H9 (cell line): ENCODE measurements around the gene ITPKB. TPM values are rescaled to one million over a fixed set of nuclear protein-coding genes. Genes with fewer than 3 reads are reported as not detected.

Source experiments
- DNase-seq: peaks from one replicate; pipeline ENCODE4 v3.0.0-alpha.2; 2017
- H2AFZ ChIP-seq: one replicate; pipeline ENCODE4 v1.6.1; 2013; ENCODE audit warnings: mild to moderate bottlenecking, low read length, control low read depth, moderate library complexity
- H2AK5ac ChIP-seq: 2 replicates; pipeline ENCODE4 v1.6.1; 2013; ENCODE audit warnings: low read length, control low read depth, mixed read lengths; ENCODE audit not compliant: insufficient read length
- H2BK120ac ChIP-seq: one replicate; pipeline ENCODE4 v1.6.1; 2013; ENCODE audit warnings: low read depth, mild to moderate bottlenecking, low read length, control low read depth, inconsistent platforms; ENCODE audit not compliant: poor library complexity, severe bottlenecking
- H2BK12ac ChIP-seq: 2 replicates; pipeline ENCODE4 v1.6.1; 2013; ENCODE audit warnings: low read length, control low read depth, mixed read lengths, low read depth; ENCODE audit not compliant: insufficient read length
- H2BK15ac ChIP-seq: 2 replicates; pipeline ENCODE4 v1.6.1; 2013; ENCODE audit warnings: low read depth, low read length, control low read depth
- H2BK20ac ChIP-seq: one replicate; pipeline ENCODE4 v1.6.1; 2013; ENCODE audit warnings: low read depth, mild to moderate bottlenecking, low read length, control low read depth, inconsistent platforms; ENCODE audit not compliant: poor library complexity, severe bottlenecking
- H2BK5ac ChIP-seq: 2 replicates; pipeline ENCODE4 v1.6.1; 2013; ENCODE audit warnings: low read length, control low read depth, mixed read lengths; ENCODE audit not compliant: insufficient read length
- H3K14ac ChIP-seq: 2 replicates; pipeline ENCODE4 v1.6.1; 2013; ENCODE audit warnings: low read length, control low read depth; ENCODE audit not compliant: insufficient read depth
- H3K18ac ChIP-seq: 2 replicates; pipeline ENCODE4 v1.6.1; 2013; ENCODE audit warnings: low read depth, mild to moderate bottlenecking, mixed read lengths, low read length, control low read depth; ENCODE audit not compliant: insufficient read length
- H3K23ac ChIP-seq: 2 replicates; pipeline ENCODE4 v1.6.1; 2013; ENCODE audit warnings: low read length, control low read depth, mixed read lengths, low read depth; ENCODE audit not compliant: insufficient read length
- H3K23me2 ChIP-seq: 2 replicates; pipeline ENCODE4 v1.6.1; 2013; ENCODE audit warnings: low read depth, mild to moderate bottlenecking, mixed read lengths, low read length, control low read depth; ENCODE audit not compliant: insufficient read length, poor library complexity, severe bottlenecking
- H3K27ac ChIP-seq: 2 replicates; pipeline ENCODE4 v1.5.1; 2013; ENCODE audit warnings: low read length, control low read depth, mixed read lengths, low read depth; ENCODE audit not compliant: insufficient read length
- H3K27me3 ChIP-seq: 2 replicates; pipeline ENCODE4 v1.6.1; 2013; ENCODE audit warnings: low read length, control low read depth, inconsistent platforms; ENCODE audit not compliant: insufficient read depth
- H3K4ac ChIP-seq: 2 replicates; pipeline ENCODE4 v1.6.1; 2013; ENCODE audit warnings: low read depth, mild to moderate bottlenecking, control low read depth, inconsistent platforms, low read length, moderate library complexity
- H3K4me1 ChIP-seq: 2 replicates; pipeline ENCODE4 v1.6.1; 2013; ENCODE audit warnings: low read length, control low read depth, inconsistent platforms; ENCODE audit not compliant: insufficient read depth
- H3K4me2 ChIP-seq: 2 replicates; pipeline ENCODE4 v1.6.1; 2013; ENCODE audit warnings: low read length, control low read depth, mixed read lengths; ENCODE audit not compliant: insufficient read length, insufficient read depth
- H3K56ac ChIP-seq: 2 replicates; pipeline ENCODE4 v1.6.1; 2013; ENCODE audit warnings: low read depth, mild to moderate bottlenecking, mixed read lengths, low read length, control low read depth; ENCODE audit not compliant: insufficient read length
- H3K79me1 ChIP-seq: 2 replicates; pipeline ENCODE4 v1.6.1; 2013; ENCODE audit warnings: low read depth, mild to moderate bottlenecking, moderate library complexity, low read length, control low read depth, inconsistent platforms; ENCODE audit not compliant: insufficient read depth, poor library complexity, severe bottlenecking
- H3K79me2 ChIP-seq: 2 replicates; pipeline ENCODE4 v1.6.1; 2013; ENCODE audit warnings: low read length, control low read depth, inconsistent platforms; ENCODE audit not compliant: insufficient read depth
- H3K9ac ChIP-seq: 2 replicates; pipeline ENCODE4 v1.6.1; 2013; ENCODE audit warnings: low read length, control low read depth, mixed read lengths; ENCODE audit not compliant: insufficient read length; ENCODE audit errors: extremely low read depth
- H3K9me3 ChIP-seq: one replicate; pipeline ENCODE4 v1.6.1; 2013; ENCODE audit warnings: low read depth, low read length, inconsistent platforms; ENCODE audit not compliant: control insufficient read depth
- H3T11ph ChIP-seq: one replicate; pipeline ENCODE4 v1.6.1; 2013; ENCODE audit warnings: mild to moderate bottlenecking, low read length, control low read depth, inconsistent platforms
- H4K20me1 ChIP-seq: one replicate; pipeline ENCODE4 v1.6.1; 2013; ENCODE audit not compliant: control insufficient read depth, insufficient read length, insufficient read depth
- H4K5ac ChIP-seq: 2 replicates; pipeline ENCODE4 v1.6.1; 2013; ENCODE audit warnings: low read depth, mild to moderate bottlenecking, mixed read lengths, low read length, control low read depth; ENCODE audit not compliant: insufficient read length
- H4K8ac ChIP-seq: replicated peaks from 2 replicates; pipeline ENCODE4 v1.6.1; 2013; ENCODE audit warnings: low read length, control low read depth, mixed read lengths, low read depth; ENCODE audit not compliant: insufficient read length
- H4K91ac ChIP-seq: 2 replicates; pipeline ENCODE4 v1.6.1; 2013; ENCODE audit warnings: low read depth, mild to moderate bottlenecking, moderate library complexity, mixed read lengths, low read length, control low read depth; ENCODE audit not compliant: insufficient read length
- H3K27ac Mint-ChIP-seq, 3 experiments: 2 replicates in 2 of 3; 3 replicates in 1 of 3; pipeline ENCODE4 v1.8.0; 2020 to 2021; ENCODE audit warnings: mixed read lengths in 3 of 3, mild to moderate bottlenecking in 1 of 3, moderate library complexity in 1 of 3
- H3K27me3 Mint-ChIP-seq: 2 replicates; pipeline ENCODE4 v1.8.0; 2021; ENCODE audit warnings: low read depth, mild to moderate bottlenecking, moderate library complexity, mixed read lengths
- H3K36me3 Mint-ChIP-seq, 3 experiments: 2 replicates in 2 of 3; 3 replicates in 1 of 3; pipeline ENCODE4 v1.8.0; 2020 to 2021; ENCODE audit warnings: low read depth in 3 of 3, mixed read lengths in 3 of 3; ENCODE audit not compliant: insufficient read depth in 1 of 3
- H3K4me1 Mint-ChIP-seq, 2 experiments: 2 replicates each; pipeline ENCODE4 v1.8.0; 2020; ENCODE audit warnings: mixed read lengths in 2 of 2
- H3K4me3 Mint-ChIP-seq, 2 experiments: 2 replicates in 1 of 2; 3 replicates in 1 of 2; pipeline ENCODE4 v1.8.0; 2020 to 2021; ENCODE audit warnings: mild to moderate bottlenecking in 2 of 2, mixed read lengths in 2 of 2, moderate library complexity in 1 of 2
- H3K9me3 Mint-ChIP-seq, 2 experiments: 2 replicates in 1 of 2; 3 replicates in 1 of 2; pipeline ENCODE4 v1.8.0; 2020; ENCODE audit warnings: mild to moderate bottlenecking in 2 of 2, mixed read lengths in 2 of 2, moderate library complexity in 1 of 2
- total RNA-seq: library from RNA; stranded (reverse); gene quantifications from 2 replicates; pipeline ENCODE4 v1.2.1, GENCODE V29; 2021
- TF ChIP-seq, protein P1 (sequence below): fragments of 200-600 bp; sonication (generic); conservative IDR thresholded peaks from 3 replicates; pipeline ENCODE4 v1.8.0; 2021; ENCODE audit warnings: antibody characterized with exemption, mild to moderate bottlenecking

The ITPKB gene
- total RNA-seq, 1 experiment from 2014 or later = 3.8 TPM

DNA sequence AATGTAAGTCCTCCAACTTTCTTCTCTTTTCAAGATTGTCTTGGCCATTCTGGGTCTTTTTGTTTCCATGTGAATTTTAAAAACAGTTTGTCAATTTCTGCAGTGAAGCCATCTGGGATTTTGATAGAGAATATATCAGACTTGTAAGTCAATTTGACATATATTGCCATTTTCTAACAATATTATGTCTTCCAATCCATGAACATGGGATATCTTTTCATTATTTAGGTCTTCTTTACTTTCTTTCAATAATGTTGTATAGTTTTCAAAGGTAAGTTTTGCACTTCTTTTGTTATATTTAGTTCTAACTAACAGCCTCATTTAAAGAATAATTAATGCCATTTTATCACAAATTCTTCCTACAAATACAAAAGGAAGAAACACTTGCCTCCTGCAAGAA is 117.1 kb downstream of the ITPKB start:
- Histone ChIP-seq H3K18ac (no peak overlapping the region), H2BK5ac (no peak overlapping the region), H3K9ac (no peak overlapping the region), H3K4me1 (no peaks in the 10 kb centered on the region), H2BK15ac (no peak overlapping the region), H3K4ac (no peak overlapping the region), H4K8ac (no peak overlapping the region), H3T11ph (no peak overlapping the region), H3K14ac (no peak overlapping the region), H3K23me2 (no peaks in the 10 kb centered on the region), H4K20me1 (no peaks in the 10 kb centered on the region), H2BK12ac (no peak overlapping the region), H4K5ac (no peak overlapping the region), H2AK5ac (no peak overlapping the region), H2BK120ac (no peak overlapping the region), H2BK20ac (no peak overlapping the region), H2AFZ (no peak overlapping the region), H3K79me2 (no peaks in the 10 kb centered on the region), H4K91ac (no peak overlapping the region), H3K27me3 (peaks cover 3% of the 10 kb centered on the region; the same call in 1 of the 2 replicates), H3K56ac (no peak overlapping the region), H3K9me3 (no peaks in the 10 kb centered on the region), H3K79me1 (no peaks in the 10 kb centered on the region), H3K4me2 (no peak overlapping the region), H3K27ac (no peak overlapping the region), H3K23ac (no peak overlapping the region)
- H3K4me1 Mint-ChIP-seq = no peaks in the 10 kb centered on the region
- H3K4me3 Mint-ChIP-seq = no peak overlapping the region
- TF ChIP-seq, protein P1, sequence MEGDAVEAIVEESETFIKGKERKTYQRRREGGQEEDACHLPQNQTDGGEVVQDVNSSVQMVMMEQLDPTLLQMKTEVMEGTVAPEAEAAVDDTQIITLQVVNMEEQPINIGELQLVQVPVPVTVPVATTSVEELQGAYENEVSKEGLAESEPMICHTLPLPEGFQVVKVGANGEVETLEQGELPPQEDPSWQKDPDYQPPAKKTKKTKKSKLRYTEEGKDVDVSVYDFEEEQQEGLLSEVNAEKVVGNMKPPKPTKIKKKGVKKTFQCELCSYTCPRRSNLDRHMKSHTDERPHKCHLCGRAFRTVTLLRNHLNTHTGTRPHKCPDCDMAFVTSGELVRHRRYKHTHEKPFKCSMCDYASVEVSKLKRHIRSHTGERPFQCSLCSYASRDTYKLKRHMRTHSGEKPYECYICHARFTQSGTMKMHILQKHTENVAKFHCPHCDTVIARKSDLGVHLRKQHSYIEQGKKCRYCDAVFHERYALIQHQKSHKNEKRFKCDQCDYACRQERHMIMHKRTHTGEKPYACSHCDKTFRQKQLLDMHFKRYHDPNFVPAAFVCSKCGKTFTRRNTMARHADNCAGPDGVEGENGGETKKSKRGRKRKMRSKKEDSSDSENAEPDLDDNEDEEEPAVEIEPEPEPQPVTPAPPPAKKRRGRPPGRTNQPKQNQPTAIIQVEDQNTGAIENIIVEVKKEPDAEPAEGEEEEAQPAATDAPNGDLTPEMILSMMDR = no peak
- no peak for DNase-seq
- H3K27ac Mint-ChIP-seq = no peak overlapping the region
- peaks cover 5 to 8% of the 10 kb centered on the region in 2 experiments for H3K9me3 Mint-ChIP-seq
- H3K27me3 Mint-ChIP-seq = peaks cover 24% of the 10 kb centered on the region
- peaks cover 0 to 5% (median 5%) of the 10 kb centered on the region in 3 experiments; a peak in 1 of 7 replicates for H3K36me3 Mint-ChIP-seq
